Right lobe of liver (tissue), 4 donors: ENCODE measurements around the gene ACBD6.

Experiments used
- POLR2A ChIP-seq: fragments of 450-650 bp; IDR thresholded peaks from one replicate; pipeline ENCODE4 v1.6.1; 2017; ENCODE audit warnings: antibody characterized with exemption, mild to moderate bottlenecking
- TF ChIP-seq, protein P1 (sequence below), 4 donors: fragments of 200-600 bp in 3 of 4; fragments of 450-650 bp in 1 of 4; IDR thresholded peaks; one replicate each; pipeline versions ENCODE4 v1.5.1 to v1.8.0; 2016 to 2022; ENCODE audit warnings: antibody characterized with exemption in 4 of 4, mild to moderate bottlenecking in 2 of 4
- donor health status: DM: no; HTN: no; CAD: no.
- donor health status: DM: no; HTN: no; CAD: no.
- donor health status: DM: no; HTN: yes; CAD: no.

DNA sequence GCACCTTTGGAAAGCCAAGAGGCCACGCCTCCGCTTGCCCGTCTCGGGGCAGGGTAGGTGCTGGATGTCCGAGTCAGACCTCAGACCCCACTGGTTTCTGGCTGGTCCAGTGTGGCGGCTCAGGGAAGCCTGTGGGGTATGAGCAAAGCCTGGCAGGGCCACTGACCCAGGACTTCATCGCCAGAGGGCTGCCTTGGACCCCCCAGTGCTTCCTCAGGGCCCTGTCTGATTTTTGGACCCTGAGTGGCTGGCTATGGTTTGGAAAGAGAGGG lies 251.9 kb downstream of the ACBD6 start:
- TF ChIP-seq, protein P1, sequence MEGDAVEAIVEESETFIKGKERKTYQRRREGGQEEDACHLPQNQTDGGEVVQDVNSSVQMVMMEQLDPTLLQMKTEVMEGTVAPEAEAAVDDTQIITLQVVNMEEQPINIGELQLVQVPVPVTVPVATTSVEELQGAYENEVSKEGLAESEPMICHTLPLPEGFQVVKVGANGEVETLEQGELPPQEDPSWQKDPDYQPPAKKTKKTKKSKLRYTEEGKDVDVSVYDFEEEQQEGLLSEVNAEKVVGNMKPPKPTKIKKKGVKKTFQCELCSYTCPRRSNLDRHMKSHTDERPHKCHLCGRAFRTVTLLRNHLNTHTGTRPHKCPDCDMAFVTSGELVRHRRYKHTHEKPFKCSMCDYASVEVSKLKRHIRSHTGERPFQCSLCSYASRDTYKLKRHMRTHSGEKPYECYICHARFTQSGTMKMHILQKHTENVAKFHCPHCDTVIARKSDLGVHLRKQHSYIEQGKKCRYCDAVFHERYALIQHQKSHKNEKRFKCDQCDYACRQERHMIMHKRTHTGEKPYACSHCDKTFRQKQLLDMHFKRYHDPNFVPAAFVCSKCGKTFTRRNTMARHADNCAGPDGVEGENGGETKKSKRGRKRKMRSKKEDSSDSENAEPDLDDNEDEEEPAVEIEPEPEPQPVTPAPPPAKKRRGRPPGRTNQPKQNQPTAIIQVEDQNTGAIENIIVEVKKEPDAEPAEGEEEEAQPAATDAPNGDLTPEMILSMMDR (IDR thresholded peaks at IDR 0.05) = no peak
- TF ChIP-seq POLR2A = no peak
